Psoas muscle (tissue), 8 donors: ENCODE measurements around the gene SVOPL. TPM values are rescaled to one million over a fixed set of nuclear protein-coding genes. Genes with fewer than 3 reads are reported as not detected.

Experiments used
- ATAC-seq, 4 donors: fragments of 200-7000 bp; cut with Tn5 transposase; one replicate each; pipeline ENCODE4 v1.9.1; 2020; ENCODE audit warnings: moderate library complexity in 3 of 4, mild to moderate bottlenecking in 2 of 4
- DNase-seq, 2 donors: peaks; one replicate each; pipeline ENCODE4 v3.0.0-alpha.2; 2020
- H3K27ac ChIP-seq: fragments of 200-600 bp; one replicate; pipeline ENCODE4 v1.8.0; 2022
- H3K27me3 ChIP-seq, 3 donors: fragments of 200-600 bp in 1 of 3; one replicate each; pipeline versions ENCODE4 v1.6.1 to v1.8.0; 2013 to 2022; ENCODE audit warnings: low read length in 2 of 3, mild to moderate bottlenecking in 2 of 3, moderate library complexity in 1 of 3; ENCODE audit not compliant: insufficient read depth in 3 of 3
- H3K36me3 ChIP-seq, 2 donors: fragments of 200-600 bp in 1 of 2; one replicate each; pipeline versions ENCODE4 v1.6.1 to v1.8.0; 2013 to 2022; ENCODE audit warnings: low read depth in 1 of 2, mild to moderate bottlenecking in 1 of 2, moderate library complexity in 1 of 2; ENCODE audit not compliant: insufficient read depth in 1 of 2
- H3K4me1 ChIP-seq: fragments of 200-600 bp; one replicate; pipeline ENCODE4 v1.8.0; 2022
- H3K4me3 ChIP-seq: fragments of 200-600 bp; one replicate; pipeline ENCODE4 v1.8.0; 2022; ENCODE audit warnings: mild to moderate bottlenecking
- H3K9me3 ChIP-seq: fragments of 200-600 bp; one replicate; pipeline ENCODE4 v1.8.0; 2022
- CTCF ChIP-seq: fragments of 200-600 bp; IDR thresholded peaks from one replicate; pipeline ENCODE4 v1.8.0; 2022; ENCODE audit warnings: antibody characterized with exemption
- WGBS, 3 donors: extraction: QIAGEN DNeasy Blood & Tissue Kit; methylation state at CpG; one replicate each; pipeline versions ENCODE4 v1.1.6 to v1.1.7; 2013; 5-methylcytosine and 5-hydroxymethylcytosine counted together
- intact Hi-C, 2 donors: fragments of 100-400 bp; cut with DNase I; formaldehyde crosslinking; loops; one replicate each; pipeline versions ENCODE4 v1.11.0 to v1.14.2; 2022
- polyA plus RNA-seq, 3 donors: library from polyadenylated mRNA; stranded (reverse); fragments of 200-250 nt; gene quantifications; one replicate each; pipeline ENCODE4 v1.2.3, GENCODE V29; 2013
- total RNA-seq, 4 donors: library from RNA; stranded (reverse); fragmentation: NEBNext Ultra II Directional in 2 of 4; extraction: Animal tissue kit (Norgen Biotek cat#: 25700) in 2 of 4; gene quantifications; one replicate each; pipeline versions ENCODE4 v1.2.1 to v1.2.4, GENCODE V29; 2021 to 2023
- donor health status: healthy with polysubstance abuse.
- donor health status: DM: no; HTN: no; CAD: no; lungs with moderate emphysema.
- donor health status: Bipolar disorder and iron deficiency.
- donor health status: healthy.
- donor health status: DM: yes; HTN: yes; CAD: no.
- donor health status: DM: no; HTN: no; CAD: no.
- donor health status: DM: no; HTN: no; CAD: no.
- donor health status: DM: yes; HTN: yes; CAD: no.

Gene SVOPL
- total and polyA plus RNA-seq, 7 donors: 0.01 TPM; not detected in 6

- TF ChIP-seq CTCF: no peak
- 84 to 86% (median 86%) methylated on average over 11 of the region's 11 CpGs for WGBS, 3 donors
Observed at GRCh38 chr7:138607216-138608126, 93.7 kb downstream of the SVOPL start.

GRCh38 chr7:138606236-138606635, 94.9 kb downstream of the SVOPL start:
- Histone ChIP-seq H3K27me3 (no peaks in the 10 kb centered on the region), H3K4me1 (no peaks in the 10 kb centered on the region), H3K9me3 (no peaks in the 10 kb centered on the region), H3K27ac (no peak overlapping the region), H3K36me3 (no peaks in the 10 kb centered on the region), H3K4me3 (no peak overlapping the region)
- 94 to 96% (median 95%) methylated on average over 3 of the region's 3 CpGs for WGBS, 3 donors
- no peak for TF ChIP-seq CTCF
- ATAC-seq (no peak), DNase-seq (no peak)
- intact Hi-C loops: no loop called here

More at GRCh38 chr7:138607216-138608126, 93.7 kb downstream of the SVOPL start:
- H3K27ac ChIP-seq: no peak overlapping the region
- ATAC-seq (no peak), DNase-seq (no peak)
- H3K36me3 ChIP-seq: no peaks in the 10 kb centered on the region
- no peaks in the 10 kb centered on the region for H3K4me1 ChIP-seq
- no peaks in the 10 kb centered on the region for H3K27me3 ChIP-seq
- intact Hi-C loops: no loop called here
- H3K4me3 ChIP-seq: no peak overlapping the region
- H3K9me3 ChIP-seq: no peaks in the 10 kb centered on the region

GRCh38 chr7:138603549-138604318, 97.4 kb downstream of the SVOPL start:
- DNase-seq (no peak), ATAC-seq (no peak)
- H3K36me3 ChIP-seq: no peaks in the 10 kb centered on the region
- no peaks in the 10 kb centered on the region for H3K9me3 ChIP-seq
- no peaks in the 10 kb centered on the region for H3K4me1 ChIP-seq
- intact Hi-C loops: no loop called here
- H3K27me3 ChIP-seq: no peaks in the 10 kb centered on the region
- WGBS, 3 donors: 87 to 91% (median 89%) methylated on average over 8 of the region's 8 CpGs
- no peak overlapping the region for H3K27ac ChIP-seq
- TF ChIP-seq CTCF: no peak
- no peak overlapping the region for H3K4me3 ChIP-seq

- no peaks in the 10 kb centered on the region for H3K4me1 ChIP-seq
- H3K9me3 ChIP-seq: no peaks in the 10 kb centered on the region
- H3K27ac ChIP-seq: no peak overlapping the region
- DNase-seq (no peak), ATAC-seq (no peak)
- H3K4me3 ChIP-seq: no peak overlapping the region
- WGBS, 3 donors: 40 to 50% (median 43%) methylated on average over 1 of the region's 1 CpG
- intact Hi-C loops: no loop called here
- no peaks in the 10 kb centered on the region for H3K27me3 ChIP-seq
- H3K36me3 ChIP-seq: no peaks in the 10 kb centered on the region
- TF ChIP-seq CTCF: no peak
Observed at GRCh38 chr7:138602451-138602850, 98.7 kb downstream of the SVOPL start.
